Measurements from ENCODE around the gene LINC00237.

DNA sequence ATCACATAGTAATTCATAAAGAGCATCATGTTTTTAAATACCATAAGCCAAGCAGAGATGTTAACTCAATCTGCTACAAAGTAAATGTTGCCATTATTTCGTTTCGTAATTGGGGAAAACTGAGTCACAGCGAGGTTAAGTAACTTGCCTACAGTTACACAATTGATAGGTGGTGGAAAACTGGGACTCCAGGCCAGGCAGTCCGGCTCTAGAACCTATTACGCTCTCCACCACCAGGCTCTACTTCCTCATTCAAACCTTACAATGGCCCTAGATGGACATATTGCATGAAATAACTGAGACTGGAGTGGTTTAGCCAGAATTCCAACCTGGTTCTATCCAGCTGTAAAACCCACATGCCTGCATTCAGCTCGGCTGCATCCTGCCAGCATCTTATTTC lies 58.2 kb downstream of the LINC00237 start:
- TF ChIP-seq, protein P1, sequence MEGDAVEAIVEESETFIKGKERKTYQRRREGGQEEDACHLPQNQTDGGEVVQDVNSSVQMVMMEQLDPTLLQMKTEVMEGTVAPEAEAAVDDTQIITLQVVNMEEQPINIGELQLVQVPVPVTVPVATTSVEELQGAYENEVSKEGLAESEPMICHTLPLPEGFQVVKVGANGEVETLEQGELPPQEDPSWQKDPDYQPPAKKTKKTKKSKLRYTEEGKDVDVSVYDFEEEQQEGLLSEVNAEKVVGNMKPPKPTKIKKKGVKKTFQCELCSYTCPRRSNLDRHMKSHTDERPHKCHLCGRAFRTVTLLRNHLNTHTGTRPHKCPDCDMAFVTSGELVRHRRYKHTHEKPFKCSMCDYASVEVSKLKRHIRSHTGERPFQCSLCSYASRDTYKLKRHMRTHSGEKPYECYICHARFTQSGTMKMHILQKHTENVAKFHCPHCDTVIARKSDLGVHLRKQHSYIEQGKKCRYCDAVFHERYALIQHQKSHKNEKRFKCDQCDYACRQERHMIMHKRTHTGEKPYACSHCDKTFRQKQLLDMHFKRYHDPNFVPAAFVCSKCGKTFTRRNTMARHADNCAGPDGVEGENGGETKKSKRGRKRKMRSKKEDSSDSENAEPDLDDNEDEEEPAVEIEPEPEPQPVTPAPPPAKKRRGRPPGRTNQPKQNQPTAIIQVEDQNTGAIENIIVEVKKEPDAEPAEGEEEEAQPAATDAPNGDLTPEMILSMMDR (IDR thresholded peaks at IDR 0.05; ENCODE audit: insufficient read depth, low read length, poor library complexity, severe bottlenecking), result no peak
- TF ChIP-seq EZH2phosphoT487 (conservative IDR thresholded peaks at IDR 0.05; ENCODE audit: low read length), result no peak
